HepG2 (cell line): Measurements from ENCODE around the gene THEM5.
A peak's percentile ranks its signal among the peaks of the same experiment; 100 is the strongest.

ENCODE experiments used
- CHD4 ChIP-seq: fragments of 200-600 bp; sonication (generic); IDR thresholded peaks from 2 replicates; pipeline ENCODE4 v1.7.0; 2017; ENCODE audit warnings: mild to moderate bottlenecking, low read length, borderline replicate concordance
- CREBL2 ChIP-seq: sonication (generic); formaldehyde crosslinking; IDR thresholded peaks from 2 replicates; pipeline ENCODE4 v1.8.1; 2023; ENCODE audit warnings: missing genetic modification reagents, mild to moderate bottlenecking, borderline replicate concordance
- CTCF ChIP-seq: sonication (generic); formaldehyde crosslinking; IDR thresholded peaks from 2 replicates; pipeline ENCODE4 v1.5.0; 2020; ENCODE audit warnings: mild to moderate bottlenecking, missing genetic modification reagents, moderate library complexity
- HNRNPH1 ChIP-seq: fragments of 200-400 bp; formaldehyde crosslinking; optimal IDR thresholded peaks from 2 replicates; pipeline ENCODE3; 2017; ENCODE audit warnings: mild to moderate bottlenecking, low read depth, low read length
- MIXL1 ChIP-seq: IDR thresholded peaks from 2 replicates; pipeline ENCODE4 v1.6.1; 2016
- RNF2 ChIP-seq: fragments of 450-650 bp; conservative IDR thresholded peaks from 2 replicates; pipeline ENCODE4 v1.6.1; 2016; ENCODE audit warnings: low read depth
- ZNF549 ChIP-seq: sonication (generic); formaldehyde crosslinking; IDR thresholded peaks from 2 replicates; pipeline ENCODE4 v1.5.0; 2020; ENCODE audit warnings: missing genetic modification reagents
- ZNF597 ChIP-seq: sonication (generic); formaldehyde crosslinking; IDR thresholded peaks from 2 replicates; pipeline ENCODE4 v1.5.0; 2020; ENCODE audit warnings: missing genetic modification reagents

- TF ChIP-seq CTCF (CRISPR knock-in tag) (peak; percentile 38), CHD4 (no peak), MIXL1 (CRISPR knock-in tag) (no peak), CREBL2 (no peak), RNF2 (no peak), ZNF549 (CRISPR knock-in tag) (no peak), HNRNPH1 (no peak), ZNF597 (no peak)
These were observed 35.6 kb upstream of the THEM5 start for GRCh38 chr1:151888972-151889570.
